ENCODE measurements around the gene ELFN1. TPM values are rescaled to one million over a fixed set of nuclear protein-coding genes. Genes with fewer than 3 reads are reported as not detected.

ELFN1 gene
- polyA plus RNA-seq, 1 of the 3 experiments (the other 2 are of a cell fraction) = 0.05 TPM

DNA sequence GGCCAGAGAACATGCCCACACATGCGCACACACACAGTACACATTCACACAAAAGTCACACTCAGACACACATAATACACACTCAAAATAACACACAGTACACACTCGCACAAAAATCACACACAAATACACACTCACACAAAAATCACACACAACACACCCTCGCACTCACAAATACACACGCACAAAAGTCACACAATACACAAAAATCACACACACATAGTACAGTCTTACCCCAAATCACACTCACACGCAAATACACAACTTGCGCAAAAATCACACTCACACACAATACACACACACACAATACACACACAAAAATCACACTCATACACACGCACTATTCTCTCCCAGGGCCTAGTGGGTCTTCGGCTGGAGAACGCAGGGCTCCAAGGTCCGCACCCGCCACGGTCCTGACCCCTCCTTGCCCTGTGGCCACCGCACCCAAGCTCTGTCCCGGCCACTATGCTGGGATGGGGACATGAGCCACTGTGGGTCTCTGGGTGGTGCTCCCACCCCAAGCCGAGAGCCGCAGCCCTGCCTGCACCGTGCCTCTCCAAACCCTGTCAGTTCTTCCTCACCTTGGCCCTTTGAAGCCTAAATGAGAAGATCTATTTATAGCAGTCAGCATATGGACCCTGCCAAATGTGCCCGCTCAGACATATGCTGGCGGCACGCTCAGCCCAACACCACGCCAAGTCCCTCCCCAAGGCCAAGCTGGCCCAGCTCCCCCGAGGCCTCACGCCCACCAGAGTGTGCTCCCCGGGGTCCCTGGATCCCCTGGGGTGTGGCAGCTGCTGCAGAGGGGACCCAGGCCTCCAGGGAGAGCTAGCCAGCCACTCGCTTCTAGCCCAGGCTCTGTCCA lies 55.9 kb downstream of the ELFN1 start:
- ChIA-PET CTCF (no interaction called here), POLR2A (no interaction called here)
- Histone ChIP-seq H3K36me3 (replicated peaks in 1 of 2; ENCODE audit: control insufficient read depth in 1 of 2, insufficient read depth in 2 of 2, low read length in 1 of 2) (no peaks in the 10 kb centered on the region), H3K27ac (ENCODE audit: low read depth in 2 of 2, low read length in 1 of 2) (no peak overlapping the region; a peak in 1 of 4 replicates), H3K9ac (no peak overlapping the region), H2AFZ (ENCODE audit: low read depth) (no peak overlapping the region), H3F3A (replicated peaks; ENCODE audit: insufficient read depth) (no peaks in the 10 kb centered on the region), H3K9me3 (no peaks in the 10 kb centered on the region), H3K27me3 (ENCODE audit: insufficient read depth) (peaks cover 1% of the 10 kb centered on the region; the same call in 1 of the 2 replicates), H3K4me2 (no peak overlapping the region), H4K20me1 (ENCODE audit: insufficient read depth) (no peaks in the 10 kb centered on the region), H3K9me2 (no peaks in the 10 kb centered on the region), H3K79me2 (ENCODE audit: insufficient read depth) (no peaks in the 10 kb centered on the region), H3K4me1 (ENCODE audit: control insufficient read depth in 1 of 2, insufficient read depth in 2 of 2, low read depth in 1 of 2, low read length in 1 of 2) (peaks cover 0 to 5% of the 10 kb centered on the region in 2 experiments; a peak in 1 of 4 replicates), H3K4me3 (ENCODE audit: low read depth in 2 of 2, low read length in 1 of 2) (no peak overlapping the region)
- TF ChIP-seq TCF12 (IDR thresholded peaks at IDR 0.05) (no peak), SMC3 (IDR thresholded peaks at IDR 0.05; ENCODE audit: low read depth, low read length) (no peak), GABPA (IDR thresholded peaks at IDR 0.05; ENCODE audit: low read depth) (no peak), MXI1 (IDR thresholded peaks at IDR 0.05; ENCODE audit: low read depth, low read length) (no peak), RCOR1 (IDR thresholded peaks at IDR 0.05; ENCODE audit: low read length) (no peak), SIN3A (IDR thresholded peaks at IDR 0.05; ENCODE audit: borderline replicate concordance, low read depth, low read length) (no peak), POLR2AphosphoS5 (IDR thresholded peaks at IDR 0.05; ENCODE audit: low read depth, low read length) (no peak), JUND (IDR thresholded peaks at IDR 0.05) (no peak), EP300 (IDR thresholded peaks at IDR 0.05; ENCODE audit: borderline replicate concordance in 1 of 2, low read depth in 1 of 2, low read length in 1 of 2) (no peak), TEAD4 (IDR thresholded peaks at IDR 0.05; ENCODE audit: borderline replicate concordance, insufficient read depth) (no peak), FOXM1 (IDR thresholded peaks at IDR 0.05; ENCODE audit: low read depth) (no peak), TAF1 (IDR thresholded peaks at IDR 0.05; ENCODE audit: borderline replicate concordance, low read depth, low read length) (no peak), CHD2 (IDR thresholded peaks at IDR 0.05; ENCODE audit: low read length, partially characterized antibody) (no peak), YY1 (IDR thresholded peaks at IDR 0.05; ENCODE audit: low read depth) (no peak)
- TF ChIP-seq, protein P1, sequence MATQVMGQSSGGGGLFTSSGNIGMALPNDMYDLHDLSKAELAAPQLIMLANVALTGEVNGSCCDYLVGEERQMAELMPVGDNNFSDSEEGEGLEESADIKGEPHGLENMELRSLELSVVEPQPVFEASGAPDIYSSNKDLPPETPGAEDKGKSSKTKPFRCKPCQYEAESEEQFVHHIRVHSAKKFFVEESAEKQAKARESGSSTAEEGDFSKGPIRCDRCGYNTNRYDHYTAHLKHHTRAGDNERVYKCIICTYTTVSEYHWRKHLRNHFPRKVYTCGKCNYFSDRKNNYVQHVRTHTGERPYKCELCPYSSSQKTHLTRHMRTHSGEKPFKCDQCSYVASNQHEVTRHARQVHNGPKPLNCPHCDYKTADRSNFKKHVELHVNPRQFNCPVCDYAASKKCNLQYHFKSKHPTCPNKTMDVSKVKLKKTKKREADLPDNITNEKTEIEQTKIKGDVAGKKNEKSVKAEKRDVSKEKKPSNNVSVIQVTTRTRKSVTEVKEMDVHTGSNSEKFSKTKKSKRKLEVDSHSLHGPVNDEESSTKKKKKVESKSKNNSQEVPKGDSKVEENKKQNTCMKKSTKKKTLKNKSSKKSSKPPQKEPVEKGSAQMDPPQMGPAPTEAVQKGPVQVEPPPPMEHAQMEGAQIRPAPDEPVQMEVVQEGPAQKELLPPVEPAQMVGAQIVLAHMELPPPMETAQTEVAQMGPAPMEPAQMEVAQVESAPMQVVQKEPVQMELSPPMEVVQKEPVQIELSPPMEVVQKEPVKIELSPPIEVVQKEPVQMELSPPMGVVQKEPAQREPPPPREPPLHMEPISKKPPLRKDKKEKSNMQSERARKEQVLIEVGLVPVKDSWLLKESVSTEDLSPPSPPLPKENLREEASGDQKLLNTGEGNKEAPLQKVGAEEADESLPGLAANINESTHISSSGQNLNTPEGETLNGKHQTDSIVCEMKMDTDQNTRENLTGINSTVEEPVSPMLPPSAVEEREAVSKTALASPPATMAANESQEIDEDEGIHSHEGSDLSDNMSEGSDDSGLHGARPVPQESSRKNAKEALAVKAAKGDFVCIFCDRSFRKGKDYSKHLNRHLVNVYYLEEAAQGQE (IDR thresholded peaks at IDR 0.05; ENCODE audit: low read depth, low read length) = no peak
- TF ChIP-seq, protein P2, sequence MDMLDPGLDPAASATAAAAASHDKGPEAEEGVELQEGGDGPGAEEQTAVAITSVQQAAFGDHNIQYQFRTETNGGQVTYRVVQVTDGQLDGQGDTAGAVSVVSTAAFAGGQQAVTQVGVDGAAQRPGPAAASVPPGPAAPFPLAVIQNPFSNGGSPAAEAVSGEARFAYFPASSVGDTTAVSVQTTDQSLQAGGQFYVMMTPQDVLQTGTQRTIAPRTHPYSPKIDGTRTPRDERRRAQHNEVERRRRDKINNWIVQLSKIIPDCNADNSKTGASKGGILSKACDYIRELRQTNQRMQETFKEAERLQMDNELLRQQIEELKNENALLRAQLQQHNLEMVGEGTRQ (IDR thresholded peaks at IDR 0.05; ENCODE audit: borderline replicate concordance, low read depth, low read length) = no peak
- TF ChIP-seq, protein P3, sequence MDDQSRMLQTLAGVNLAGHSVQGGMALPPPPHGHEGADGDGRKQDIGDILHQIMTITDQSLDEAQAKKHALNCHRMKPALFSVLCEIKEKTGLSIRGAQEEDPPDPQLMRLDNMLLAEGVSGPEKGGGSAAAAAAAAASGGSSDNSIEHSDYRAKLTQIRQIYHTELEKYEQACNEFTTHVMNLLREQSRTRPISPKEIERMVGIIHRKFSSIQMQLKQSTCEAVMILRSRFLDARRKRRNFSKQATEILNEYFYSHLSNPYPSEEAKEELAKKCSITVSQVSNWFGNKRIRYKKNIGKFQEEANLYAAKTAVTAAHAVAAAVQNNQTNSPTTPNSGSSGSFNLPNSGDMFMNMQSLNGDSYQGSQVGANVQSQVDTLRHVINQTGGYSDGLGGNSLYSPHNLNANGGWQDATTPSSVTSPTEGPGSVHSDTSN (IDR thresholded peaks at IDR 0.05) = no peak
- TF ChIP-seq, protein P4, sequence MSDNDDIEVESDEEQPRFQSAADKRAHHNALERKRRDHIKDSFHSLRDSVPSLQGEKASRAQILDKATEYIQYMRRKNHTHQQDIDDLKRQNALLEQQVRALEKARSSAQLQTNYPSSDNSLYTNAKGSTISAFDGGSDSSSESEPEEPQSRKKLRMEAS (IDR thresholded peaks at IDR 0.05; ENCODE audit: low read depth) = no peak
- DNase-seq = no peak
- whole genome bisulfite sequencing (ENCODE audit: low lambda C conversion rate) = 78% methylated on average over 24 of the region's 25 CpGs
